ENCODE results near the gene LORICRIN.

GRCh38 chr1:153212201-153212600 is 47.3 kb upstream of the LORICRIN start:
- TF ChIP-seq CTCF (IDR thresholded peaks at IDR 0.05) (no peak), TCF12 (IDR thresholded peaks at IDR 0.05) (no peak), ZBTB33 (IDR thresholded peaks at IDR 0.05; ENCODE audit: borderline replicate concordance, low read depth) (no peak), RXRA (IDR thresholded peaks at IDR 0.05; ENCODE audit: borderline replicate concordance, low read depth) (no peak), SMC3 (IDR thresholded peaks at IDR 0.05; ENCODE audit: low read depth, low read length) (no peak), USF1 (IDR thresholded peaks at IDR 0.05; ENCODE audit: borderline replicate concordance, low read depth) (no peak), TAF1 (IDR thresholded peaks at IDR 0.05; ENCODE audit: borderline replicate concordance, low read depth, low read length) (no peak), EZH2phosphoT487 (IDR thresholded peaks at IDR 0.05; ENCODE audit: borderline replicate concordance, low read depth) (no peak), RAD21 (IDR thresholded peaks at IDR 0.05; ENCODE audit: low read length) (no peak), YY1 (IDR thresholded peaks at IDR 0.05; ENCODE audit: low read depth) (no peak)

All from SK-N-SH (cell line).